Mucosa of rectum (tissue), 2 donors: ENCODE measurements around the gene SIGLEC11.
"Not testable (repeated sequence)": the region's sequence is repeated elsewhere in the genome, so short reads cannot be mapped to it uniquely, and the experiment has no call there.

ENCODE experiments used
- H3K27ac ChIP-seq, 2 donors: one replicate each; pipeline ENCODE4 v1.7.0; 2013; ENCODE audit warnings: inconsistent platforms in 2 of 2, low read depth in 2 of 2, low read length in 2 of 2
- H3K27me3 ChIP-seq, 2 donors: one replicate each; pipeline ENCODE4 v1.7.0; 2013; ENCODE audit warnings: low read length in 2 of 2; ENCODE audit not compliant: control insufficient read depth in 2 of 2, insufficient read depth in 2 of 2
- H3K36me3 ChIP-seq, 2 donors: one replicate each; pipeline ENCODE4 v1.7.0; 2013; ENCODE audit warnings: low read length in 2 of 2; ENCODE audit not compliant: control insufficient read depth in 2 of 2, insufficient read depth in 2 of 2
- H3K4me1 ChIP-seq, 2 donors: one replicate each; pipeline ENCODE4 v1.7.0; 2013; ENCODE audit warnings: low read length in 2 of 2, mild to moderate bottlenecking in 1 of 2; ENCODE audit not compliant: control insufficient read depth in 2 of 2, insufficient read depth in 2 of 2
- H3K4me3 ChIP-seq, 2 donors: one replicate each; pipeline ENCODE4 v1.7.0; 2013; ENCODE audit warnings: low read length in 2 of 2
- H3K9ac ChIP-seq, 2 donors: one replicate each; pipeline ENCODE4 v1.7.0; 2013; ENCODE audit warnings: low read length in 2 of 2, low read depth in 1 of 2, mild to moderate bottlenecking in 1 of 2
- H3K9me3 ChIP-seq, 2 donors: one replicate each; pipeline ENCODE4 v1.7.0; 2013; ENCODE audit warnings: low read length in 2 of 2; ENCODE audit not compliant: control insufficient read depth in 2 of 2
- donor health status: healthy.
- donor health status: Normal muscosa, but diverticular disease.

SIGLEC11 gene

GRCh38 chr19:49952906-49953305, 8.1 kb downstream of the SIGLEC11 start:
- H3K27me3 ChIP-seq: no peaks in the 10 kb centered on the region
- no peaks in the 10 kb centered on the region for H3K36me3 ChIP-seq
- H3K27ac ChIP-seq: no peak overlapping the region
- no peak overlapping the region for H3K9ac ChIP-seq
- no peak overlapping the region for H3K4me3 ChIP-seq
- no peaks in the 10 kb centered on the region for H3K9me3 ChIP-seq
- H3K4me1 ChIP-seq: peaks cover 9 to 14% of the 10 kb centered on the region in 2 donors

- no peaks in the 10 kb centered on the region for H3K36me3 ChIP-seq
- no peaks in the 10 kb centered on the region for H3K27me3 ChIP-seq
- no peak overlapping the region for H3K27ac ChIP-seq
- H3K4me1 ChIP-seq: peaks cover 9 to 14% of the 10 kb centered on the region in 2 donors
- no peaks in the 10 kb centered on the region for H3K9me3 ChIP-seq
- H3K4me3 ChIP-seq: no peak overlapping the region
- H3K9ac ChIP-seq: no peak overlapping the region
Observed at GRCh38 chr19:49952479-49952836, 8.5 kb downstream of the SIGLEC11 start.

GRCh38 chr19:49951806-49952478, 9.0 kb downstream of the SIGLEC11 start:
- no peak overlapping the region for H3K27ac ChIP-seq
- no peaks in the 10 kb centered on the region for H3K9me3 ChIP-seq
- no peak overlapping the region for H3K9ac ChIP-seq
- no peaks in the 10 kb centered on the region for H3K27me3 ChIP-seq
- no peaks in the 10 kb centered on the region for H3K36me3 ChIP-seq
- peaks cover 9 to 14% of the 10 kb centered on the region in 2 donors for H3K4me1 ChIP-seq
- no peak overlapping the region for H3K4me3 ChIP-seq

- H3K27ac ChIP-seq: no peak overlapping the region
- no peaks in the 10 kb centered on the region for H3K9me3 ChIP-seq
- H3K4me3 ChIP-seq: no peak overlapping the region
- H3K36me3 ChIP-seq: no peaks in the 10 kb centered on the region
- no peak overlapping the region for H3K9ac ChIP-seq
- H3K27me3 ChIP-seq: no peaks in the 10 kb centered on the region
- peaks cover 7 to 14% of the 10 kb centered on the region in 2 donors for H3K4me1 ChIP-seq
Observed at GRCh38 chr19:49950956-49951526, 9.9 kb downstream of the SIGLEC11 start.

GRCh38 chr19:49950590-49950948, 10.4 kb downstream of the SIGLEC11 start:
- H3K4me1 ChIP-seq: peaks cover 5 to 14% of the 10 kb centered on the region in 2 donors

GRCh38 chr19:49949742-49950589, 11.0 kb downstream of the SIGLEC11 start:
- H3K9me3 ChIP-seq: no peaks in the 10 kb centered on the region
- no peaks in the 10 kb centered on the region for H3K36me3 ChIP-seq
- H3K9ac ChIP-seq: no peak overlapping the region
- H3K27me3 ChIP-seq: no peaks in the 10 kb centered on the region
- peaks cover 4 to 13% of the 10 kb centered on the region in 2 donors for H3K4me1 ChIP-seq
- H3K4me3 ChIP-seq: no peak overlapping the region
- H3K27ac ChIP-seq: no peak overlapping the region

More at GRCh38 chr19:49950590-49950948, 10.4 kb downstream of the SIGLEC11 start:
- Histone ChIP-seq H3K9ac (no peak overlapping the region), H3K36me3 (no peaks in the 10 kb centered on the region), H3K4me3 (no peak overlapping the region), H3K9me3 (no peaks in the 10 kb centered on the region), H3K27ac (no peak overlapping the region), H3K27me3 (no peaks in the 10 kb centered on the region)

GRCh38 chr19:49946415-49946814, 14.6 kb downstream of the SIGLEC11 start:
- Histone ChIP-seq H3K4me3 (no peak overlapping the region), H3K9me3 (no peaks in the 10 kb centered on the region), H3K4me1 (peaks cover 0 to under 1% of the 10 kb centered on the region in 2 donors), H3K27ac (no peak overlapping the region), H3K27me3 (no peaks in the 10 kb centered on the region), H3K9ac (no peak overlapping the region), H3K36me3 (no peaks in the 10 kb centered on the region)

GRCh38 chr19:49944567-49944966, 16.4 kb downstream of the SIGLEC11 start:
- not testable (repeated sequence) for H3K9me3 ChIP-seq, H3K36me3 ChIP-seq, H3K4me1 ChIP-seq, H3K4me3 ChIP-seq, H3K27me3 ChIP-seq, H3K9ac ChIP-seq, H3K27ac ChIP-seq

GRCh38 chr19:49940482-49940791, 20.5 kb downstream of the SIGLEC11 start:
- no peak overlapping the region for H3K27ac ChIP-seq
- H3K36me3 ChIP-seq: no peaks in the 10 kb centered on the region
- peaks cover 4% of the 10 kb centered on the region in 2 donors for H3K4me1 ChIP-seq
- no peak overlapping the region for H3K9ac ChIP-seq
- no peak overlapping the region for H3K4me3 ChIP-seq
- no peaks in the 10 kb centered on the region for H3K27me3 ChIP-seq
- H3K9me3 ChIP-seq: no peaks in the 10 kb centered on the region

GRCh38 chr19:49939721-49940481, 21.1 kb downstream of the SIGLEC11 start:
- H3K9me3 ChIP-seq: no peaks in the 10 kb centered on the region
- peaks cover 4% of the 10 kb centered on the region in 2 donors for H3K4me1 ChIP-seq
- no peaks in the 10 kb centered on the region for H3K36me3 ChIP-seq
- H3K9ac ChIP-seq: no peak overlapping the region
- no peak overlapping the region for H3K4me3 ChIP-seq
- no peaks in the 10 kb centered on the region for H3K27me3 ChIP-seq
- H3K27ac ChIP-seq: no peak overlapping the region
